Upper lobe of right lung (tissue), 1 donor: ENCODE data around the gene BIRC6. TPM values are rescaled to one million over a fixed set of nuclear protein-coding genes. Genes with fewer than 3 reads are reported as not detected.
"Not testable (repeated sequence)": the region's sequence is repeated elsewhere in the genome, so short reads cannot be mapped to it uniquely, and the experiment has no call there.

Experiments
- ATAC-seq: fragments of 200-7000 bp; cut with Tn5 transposase; one replicate; pipeline ENCODE4 v1.9.1; 2020; ENCODE audit warnings: mild to moderate bottlenecking, moderate library complexity
- DNase-seq: peaks from one replicate; pipeline ENCODE4 v3.0.0-alpha.2; 2020
- H3K27ac ChIP-seq: fragments of 200-600 bp; one replicate; pipeline ENCODE4 v1.8.0; 2022
- H3K27me3 ChIP-seq: fragments of 200-600 bp; one replicate; pipeline ENCODE4 v1.8.0; 2022; ENCODE audit warnings: mild to moderate bottlenecking
- H3K36me3 ChIP-seq: fragments of 200-600 bp; one replicate; pipeline ENCODE4 v1.8.0; 2022
- H3K4me1 ChIP-seq: fragments of 200-600 bp; one replicate; pipeline ENCODE4 v1.8.0; 2022
- H3K4me3 ChIP-seq: fragments of 200-600 bp; one replicate; pipeline ENCODE4 v1.8.0; 2022; ENCODE audit warnings: mild to moderate bottlenecking
- H3K9me3 ChIP-seq: fragments of 200-600 bp; one replicate; pipeline ENCODE4 v1.8.0; 2022
- intact Hi-C: fragments of 100-400 bp; cut with DNase I; formaldehyde crosslinking; loops from one replicate; pipeline ENCODE4 v1.11.0; 2022
- long read RNA-seq: library from polyadenylated mRNA; unstranded; transcript quantifications from one replicate; pipeline ENCODE4 v2.0.0, GENCODE V29; 2021
- total RNA-seq: library from RNA; stranded (reverse); fragmentation: NEBNext Ultra II Directional; extraction: Animal tissue kit (Norgen Biotek cat#: 25700); gene quantifications from one replicate; pipeline ENCODE4 v1.2.1, GENCODE V29; 2021
- TF ChIP-seq, protein P1 (sequence below): fragments of 200-600 bp; IDR thresholded peaks from one replicate; pipeline ENCODE4 v1.8.0; 2022; ENCODE audit warnings: antibody characterized with exemption
- donor health status: DM: no; HTN: yes; CAD: no; lungs with severe emphysema.

Gene BIRC6, protein sequence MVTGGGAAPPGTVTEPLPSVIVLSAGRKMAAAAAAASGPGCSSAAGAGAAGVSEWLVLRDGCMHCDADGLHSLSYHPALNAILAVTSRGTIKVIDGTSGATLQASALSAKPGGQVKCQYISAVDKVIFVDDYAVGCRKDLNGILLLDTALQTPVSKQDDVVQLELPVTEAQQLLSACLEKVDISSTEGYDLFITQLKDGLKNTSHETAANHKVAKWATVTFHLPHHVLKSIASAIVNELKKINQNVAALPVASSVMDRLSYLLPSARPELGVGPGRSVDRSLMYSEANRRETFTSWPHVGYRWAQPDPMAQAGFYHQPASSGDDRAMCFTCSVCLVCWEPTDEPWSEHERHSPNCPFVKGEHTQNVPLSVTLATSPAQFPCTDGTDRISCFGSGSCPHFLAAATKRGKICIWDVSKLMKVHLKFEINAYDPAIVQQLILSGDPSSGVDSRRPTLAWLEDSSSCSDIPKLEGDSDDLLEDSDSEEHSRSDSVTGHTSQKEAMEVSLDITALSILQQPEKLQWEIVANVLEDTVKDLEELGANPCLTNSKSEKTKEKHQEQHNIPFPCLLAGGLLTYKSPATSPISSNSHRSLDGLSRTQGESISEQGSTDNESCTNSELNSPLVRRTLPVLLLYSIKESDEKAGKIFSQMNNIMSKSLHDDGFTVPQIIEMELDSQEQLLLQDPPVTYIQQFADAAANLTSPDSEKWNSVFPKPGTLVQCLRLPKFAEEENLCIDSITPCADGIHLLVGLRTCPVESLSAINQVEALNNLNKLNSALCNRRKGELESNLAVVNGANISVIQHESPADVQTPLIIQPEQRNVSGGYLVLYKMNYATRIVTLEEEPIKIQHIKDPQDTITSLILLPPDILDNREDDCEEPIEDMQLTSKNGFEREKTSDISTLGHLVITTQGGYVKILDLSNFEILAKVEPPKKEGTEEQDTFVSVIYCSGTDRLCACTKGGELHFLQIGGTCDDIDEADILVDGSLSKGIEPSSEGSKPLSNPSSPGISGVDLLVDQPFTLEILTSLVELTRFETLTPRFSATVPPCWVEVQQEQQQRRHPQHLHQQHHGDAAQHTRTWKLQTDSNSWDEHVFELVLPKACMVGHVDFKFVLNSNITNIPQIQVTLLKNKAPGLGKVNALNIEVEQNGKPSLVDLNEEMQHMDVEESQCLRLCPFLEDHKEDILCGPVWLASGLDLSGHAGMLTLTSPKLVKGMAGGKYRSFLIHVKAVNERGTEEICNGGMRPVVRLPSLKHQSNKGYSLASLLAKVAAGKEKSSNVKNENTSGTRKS (N-terminal part only)
- total RNA-seq, result 86.6 TPM
- long read RNA-seq, partial matches to known transcripts, result 11 of 20 reads
- long read RNA-seq, other reads (novel, unspliced or antisense), result 9 of 20 reads

DNA sequence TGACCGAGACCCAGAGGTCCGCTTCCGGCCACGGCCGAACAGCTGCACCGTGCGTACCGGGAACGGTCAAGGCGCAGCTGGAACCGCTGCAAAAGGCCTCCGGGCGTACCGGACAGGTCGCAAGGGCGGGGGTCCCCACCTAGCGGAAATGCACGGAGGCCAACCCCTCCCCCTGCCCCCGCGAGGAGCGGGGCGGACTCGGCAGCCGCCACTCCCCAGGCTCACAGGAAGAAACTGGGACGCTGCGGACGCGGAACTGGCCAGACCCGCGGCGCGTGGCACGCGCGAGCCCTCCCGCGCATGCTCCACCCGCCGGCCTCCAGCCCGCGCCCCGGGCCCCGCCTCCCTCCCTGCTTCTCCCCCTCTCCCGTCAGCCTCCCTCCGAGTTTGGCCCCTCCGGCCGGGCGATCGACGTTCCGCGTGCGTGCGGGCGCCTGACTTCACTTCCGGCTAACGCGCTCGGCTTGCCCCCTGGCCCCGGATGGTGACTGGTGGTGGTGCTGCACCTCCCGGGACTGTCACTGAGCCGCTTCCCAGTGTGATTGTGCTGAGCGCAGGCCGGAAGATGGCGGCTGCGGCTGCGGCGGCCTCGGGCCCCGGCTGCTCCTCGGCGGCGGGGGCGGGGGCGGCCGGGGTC is at the start of gene BIRC6:
BIRC6 (plus strand) TSS at position 343 of the 637 bp plus-strand sequence; CDS start at position 482, 139 bp downstream.
- DNase-seq, result peak; percentile 100
- Histone ChIP-seq H3K27ac (peak within 1 kb of the TSS; percentile 96), H3K36me3 (no peaks in the 10 kb centered on the region), H3K4me3 (peak within 1 kb of the TSS; percentile 96), H3K27me3 (no peaks in the 10 kb centered on the region), H3K9me3 (no peaks in the 10 kb centered on the region), H3K4me1 (peaks cover 31% of the 10 kb centered on the region)
- TF ChIP-seq, protein P1, sequence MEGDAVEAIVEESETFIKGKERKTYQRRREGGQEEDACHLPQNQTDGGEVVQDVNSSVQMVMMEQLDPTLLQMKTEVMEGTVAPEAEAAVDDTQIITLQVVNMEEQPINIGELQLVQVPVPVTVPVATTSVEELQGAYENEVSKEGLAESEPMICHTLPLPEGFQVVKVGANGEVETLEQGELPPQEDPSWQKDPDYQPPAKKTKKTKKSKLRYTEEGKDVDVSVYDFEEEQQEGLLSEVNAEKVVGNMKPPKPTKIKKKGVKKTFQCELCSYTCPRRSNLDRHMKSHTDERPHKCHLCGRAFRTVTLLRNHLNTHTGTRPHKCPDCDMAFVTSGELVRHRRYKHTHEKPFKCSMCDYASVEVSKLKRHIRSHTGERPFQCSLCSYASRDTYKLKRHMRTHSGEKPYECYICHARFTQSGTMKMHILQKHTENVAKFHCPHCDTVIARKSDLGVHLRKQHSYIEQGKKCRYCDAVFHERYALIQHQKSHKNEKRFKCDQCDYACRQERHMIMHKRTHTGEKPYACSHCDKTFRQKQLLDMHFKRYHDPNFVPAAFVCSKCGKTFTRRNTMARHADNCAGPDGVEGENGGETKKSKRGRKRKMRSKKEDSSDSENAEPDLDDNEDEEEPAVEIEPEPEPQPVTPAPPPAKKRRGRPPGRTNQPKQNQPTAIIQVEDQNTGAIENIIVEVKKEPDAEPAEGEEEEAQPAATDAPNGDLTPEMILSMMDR, result no peak
- intact Hi-C loops, result no loop called here
- peak; percentile 98 for ATAC-seq

DNA sequence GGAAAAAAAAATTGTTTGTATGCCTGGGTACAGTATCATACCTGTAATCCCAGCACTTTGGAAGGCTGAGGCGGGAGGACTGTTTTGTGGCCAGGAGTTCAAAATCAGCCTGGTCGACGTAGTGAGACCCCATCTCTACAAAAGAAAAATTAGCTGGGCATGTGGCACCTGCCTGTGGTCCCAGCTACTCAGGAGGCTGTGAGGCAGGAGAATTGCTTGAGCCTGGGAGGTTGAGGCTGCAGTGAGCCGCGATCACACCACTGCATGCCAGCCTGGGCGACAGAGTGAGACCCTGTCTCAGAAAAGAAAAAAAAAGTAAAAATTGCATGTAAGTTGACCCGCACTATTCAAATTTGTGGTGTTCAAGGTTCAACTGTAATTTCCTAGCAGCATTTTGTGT is 46.2 kb upstream of the BIRC6 start:
- peaks cover 42% of the 10 kb centered on the region for H3K36me3 ChIP-seq
- intact Hi-C loops, result no loop called here

DNA sequence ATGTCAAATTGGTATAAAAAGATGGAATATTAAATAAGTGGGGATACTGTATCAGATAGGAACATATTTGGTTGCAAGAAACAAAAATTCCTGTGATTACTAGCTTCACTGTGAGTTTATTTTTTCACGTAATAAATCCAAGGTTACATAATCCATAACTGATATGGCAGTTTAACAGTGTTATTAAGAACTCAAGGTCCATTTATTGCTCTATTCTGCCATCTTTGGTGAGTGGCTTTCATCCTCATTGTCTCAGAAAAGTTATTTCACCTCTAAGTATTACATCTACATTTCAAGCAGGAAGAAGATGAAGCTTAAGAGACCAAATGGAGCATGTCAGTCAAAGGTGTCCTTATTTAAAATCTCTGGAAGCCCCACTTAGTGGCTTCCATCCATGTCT is 41.9 kb upstream of the BIRC6 start:
- no peak overlapping the region for H3K27ac ChIP-seq
- H3K27me3 ChIP-seq, result no peaks in the 10 kb centered on the region
- no peaks in the 10 kb centered on the region for H3K4me1 ChIP-seq
- peaks cover 14% of the 10 kb centered on the region for H3K36me3 ChIP-seq
- intact Hi-C loops, result no loop called here
- H3K4me3 ChIP-seq, result no peak overlapping the region
- ATAC-seq (no peak), DNase-seq (no peak)
- TF ChIP-seq, protein P1, result no peak
- H3K9me3 ChIP-seq, result no peaks in the 10 kb centered on the region

More for the DNA sequence above, 46.2 kb upstream of the BIRC6 start:
- TF ChIP-seq, protein P1, result no peak
- no peaks in the 10 kb centered on the region for H3K27me3 ChIP-seq
- no peaks in the 10 kb centered on the region for H3K4me1 ChIP-seq
- H3K9me3 ChIP-seq, result no peaks in the 10 kb centered on the region
- H3K27ac ChIP-seq, result no peak overlapping the region
- no peak overlapping the region for H3K4me3 ChIP-seq
- no peak for DNase-seq
- ATAC-seq, result no peak

DNA sequence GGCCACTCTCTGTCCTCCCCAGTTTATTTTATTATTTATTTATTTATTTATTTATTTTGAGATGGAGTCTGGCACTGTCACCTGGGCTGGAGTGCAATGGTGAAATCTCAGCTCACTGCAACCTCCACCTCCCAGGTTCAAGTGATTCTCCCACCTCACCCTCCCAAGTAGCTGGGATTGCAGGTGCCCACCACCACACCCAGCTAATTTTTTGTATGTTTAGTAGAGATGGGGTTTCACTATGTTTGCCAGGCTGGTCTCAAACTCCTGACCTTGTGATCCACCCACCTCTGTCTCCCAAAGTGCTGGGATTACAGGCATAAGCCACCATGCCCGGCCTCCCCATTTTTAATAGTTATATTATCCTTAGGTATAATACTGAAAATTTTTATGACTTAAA is 28.1 kb upstream of the BIRC6 start:
- H3K27me3 ChIP-seq, DNase-seq, ATAC-seq, H3K36me3 ChIP-seq, H3K27ac ChIP-seq, intact Hi-C loops, H3K4me1 ChIP-seq, H3K9me3 ChIP-seq, H3K4me3 ChIP-seq: not testable (repeated sequence)

DNA sequence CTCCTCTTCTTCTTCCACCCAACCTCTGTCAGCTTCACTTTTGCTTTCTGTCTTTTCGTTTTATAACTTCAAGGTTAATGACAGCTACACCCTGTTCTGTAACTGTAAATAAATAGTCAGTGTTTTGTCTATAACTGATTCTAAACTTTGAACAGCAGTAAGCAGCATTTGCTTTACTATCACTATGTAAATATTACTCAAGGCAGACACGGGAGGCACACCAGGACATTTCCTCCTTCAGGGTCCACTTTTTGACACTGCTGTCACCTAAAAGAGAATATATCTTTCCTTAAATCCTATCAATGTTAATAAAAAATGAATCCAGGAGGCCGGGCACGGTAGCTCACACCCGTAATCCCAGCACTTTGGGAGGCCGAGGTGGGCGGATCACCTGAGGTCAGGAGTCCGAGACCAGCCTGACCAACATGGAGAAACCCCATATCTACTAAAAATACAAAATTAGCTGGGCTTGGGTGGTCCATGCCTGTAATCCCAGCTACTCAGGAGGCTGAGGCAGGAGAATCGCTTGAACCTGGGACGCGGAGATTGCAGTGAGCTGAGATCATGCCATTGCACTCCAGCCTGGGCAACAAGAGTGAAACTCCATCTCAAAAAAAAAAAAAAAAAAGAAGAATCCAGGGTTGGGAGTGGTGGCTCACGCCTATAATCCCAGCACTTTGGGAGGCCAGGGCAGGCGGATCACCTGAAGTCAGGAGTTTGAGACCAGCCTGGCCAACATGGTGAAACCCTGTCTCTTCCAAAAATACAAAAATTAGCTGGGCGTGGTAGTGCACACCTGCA is 27.4 kb upstream of the BIRC6 start:
- ATAC-seq, H3K36me3 ChIP-seq, H3K9me3 ChIP-seq, H3K4me3 ChIP-seq, DNase-seq, H3K4me1 ChIP-seq, H3K27ac ChIP-seq, intact Hi-C loops, H3K27me3 ChIP-seq: not testable (repeated sequence)
